LNCAP (cell line): Measurements from ENCODE around the gene KDM3B.

ENCODE experiments used
- CTCF ChIP-seq: fragments of 450-650 bp; IDR thresholded peaks from 2 replicates; pipeline ENCODE4 v1.5.1; 2017; ENCODE audit warnings: mild to moderate bottlenecking

Gene KDM3B

GRCh38 chr5:138334867-138335447, 17.5 kb upstream of the KDM3B start:
- TF ChIP-seq CTCF, result no peak

GRCh38 chr5:138336952-138337684, 15.4 kb upstream of the KDM3B start:
- no peak for TF ChIP-seq CTCF

- TF ChIP-seq CTCF, result no peak
Observed at GRCh38 chr5:138337685-138338410, 14.6 kb upstream of the KDM3B start, which contains the start of gene FAM53C. Gene FAM53C, plus strand, starts transcription at chr5:138338266. Its CDS starts 3,070 bp downstream, at chr5:138341336.

- TF ChIP-seq CTCF, result no peak
Observed at GRCh38 chr5:138338411-138339090, 13.9 kb upstream of the KDM3B start.

GRCh38 chr5:138339091-138339456, 13.4 kb upstream of the KDM3B start:
- TF ChIP-seq CTCF, result no peak

GRCh38 chr5:138339464-138339863, 13.0 kb upstream of the KDM3B start:
- TF ChIP-seq CTCF, result no peak

GRCh38 chr5:138340008-138340407, 12.5 kb upstream of the KDM3B start:
- TF ChIP-seq CTCF, result no peak
